NCI-H2196 treated with DMSO at 0.1 percent for 48 hours (cell line): Measurements from ENCODE around the gene SEMA7A.

Experiments used
- DNase-seq: peaks from one replicate; lab custom pipeline; 2025; ENCODE audit not compliant: unreplicated experiment; lab: John Stamatoyannopoulos, UW

Gene SEMA7A

GRCh38 chr15:74431116-74431515 lies 2.6 kb downstream of the SEMA7A start:
- DNase-seq: no peak

DNA sequence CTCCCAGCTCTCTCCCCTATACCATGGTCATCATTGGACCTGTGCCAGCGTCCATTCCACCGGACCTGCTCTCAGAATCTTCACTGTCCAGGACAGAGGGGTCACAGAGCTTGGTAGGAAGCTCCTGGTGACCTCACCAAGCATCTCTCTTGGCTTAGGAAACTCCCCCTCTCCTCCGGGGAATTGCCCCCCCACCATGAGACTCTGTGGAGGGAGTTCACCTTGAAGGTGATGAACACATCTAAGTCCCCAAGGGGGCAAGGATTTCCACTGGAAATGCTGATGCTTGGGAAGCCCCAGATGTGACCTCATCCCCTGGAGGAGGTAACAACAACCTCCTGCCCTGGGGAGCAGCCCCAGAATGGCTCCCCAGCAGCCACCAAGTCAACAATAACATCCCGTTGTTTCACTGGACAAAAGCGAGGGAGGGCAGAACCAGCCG lies 3.2 kb downstream of the SEMA7A start:
- no peak for DNase-seq

DNA sequence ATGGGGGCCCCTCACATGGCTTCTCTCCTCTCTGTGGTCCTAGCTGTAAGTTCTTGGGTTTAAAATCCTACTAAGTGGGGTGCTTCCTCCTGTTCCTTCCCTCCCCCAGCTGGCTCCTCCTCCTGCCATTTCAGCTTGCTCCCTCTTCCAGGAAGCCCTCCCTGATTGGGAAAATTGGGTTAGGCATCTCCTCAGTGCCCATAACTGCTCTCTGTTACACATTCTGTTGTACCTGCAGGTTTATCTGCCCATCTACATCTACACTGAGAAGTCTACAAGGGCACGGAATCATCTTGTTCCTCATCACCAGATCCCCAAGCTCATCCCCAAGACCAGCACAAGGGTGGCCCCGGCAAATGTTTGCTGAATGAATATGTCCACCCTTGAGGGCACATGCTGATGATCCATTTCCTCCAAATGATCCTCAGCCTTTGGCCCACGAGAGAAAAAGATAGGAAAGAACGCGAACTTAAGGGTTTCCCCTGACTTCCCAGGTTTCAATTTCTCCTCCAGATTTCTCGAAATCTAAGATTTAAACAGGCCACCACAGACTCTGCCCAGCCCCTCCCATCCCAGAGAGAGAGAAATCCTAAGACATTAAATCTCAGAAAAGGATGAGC lies 3.9 kb downstream of the SEMA7A start:
- DNase-seq: no peak

DNA sequence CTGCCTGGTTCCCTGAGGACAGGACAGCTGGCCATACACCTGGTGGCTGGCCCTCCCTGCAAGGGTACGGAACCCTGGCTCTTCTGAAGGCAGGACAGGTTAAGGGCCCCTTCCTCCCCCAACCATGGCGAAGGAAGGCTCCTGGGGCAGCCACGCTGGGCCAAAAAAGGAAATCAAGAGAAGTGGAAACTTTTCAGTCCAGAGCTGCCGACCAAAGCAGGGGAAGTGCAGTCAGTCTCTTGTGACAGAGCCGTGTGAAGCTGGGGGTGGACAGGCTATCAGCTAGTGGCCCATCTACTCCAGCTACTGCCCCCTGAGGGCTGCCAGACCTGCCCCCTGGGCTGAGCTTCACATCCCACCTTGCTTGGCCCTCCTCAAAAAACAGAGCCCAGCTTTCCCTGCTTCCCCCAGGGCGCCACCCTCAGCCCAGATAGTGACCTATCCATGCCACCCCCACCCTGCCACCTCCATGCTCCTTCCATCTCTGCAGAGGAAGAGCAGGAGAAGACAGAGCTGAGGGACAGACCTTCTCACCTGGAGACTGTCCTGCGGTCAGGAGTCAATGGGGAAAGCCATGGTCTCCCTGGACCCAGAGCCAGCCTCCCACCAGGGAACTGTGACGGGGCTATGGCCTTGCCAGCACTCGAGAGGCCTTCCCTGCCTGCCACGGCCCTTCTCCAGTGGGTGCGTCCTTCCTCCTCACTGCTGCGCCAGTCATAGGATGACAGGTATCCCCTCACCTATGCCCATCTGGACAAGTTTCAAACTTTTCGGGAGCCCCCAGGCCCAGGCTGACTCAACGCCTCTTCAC lies 4.6 kb downstream of the SEMA7A start:
- no peak for DNase-seq

- DNase-seq: no peak
Measured at GRCh38 chr15:74428442-74428787, 5.3 kb downstream of the SEMA7A start.

DNA sequence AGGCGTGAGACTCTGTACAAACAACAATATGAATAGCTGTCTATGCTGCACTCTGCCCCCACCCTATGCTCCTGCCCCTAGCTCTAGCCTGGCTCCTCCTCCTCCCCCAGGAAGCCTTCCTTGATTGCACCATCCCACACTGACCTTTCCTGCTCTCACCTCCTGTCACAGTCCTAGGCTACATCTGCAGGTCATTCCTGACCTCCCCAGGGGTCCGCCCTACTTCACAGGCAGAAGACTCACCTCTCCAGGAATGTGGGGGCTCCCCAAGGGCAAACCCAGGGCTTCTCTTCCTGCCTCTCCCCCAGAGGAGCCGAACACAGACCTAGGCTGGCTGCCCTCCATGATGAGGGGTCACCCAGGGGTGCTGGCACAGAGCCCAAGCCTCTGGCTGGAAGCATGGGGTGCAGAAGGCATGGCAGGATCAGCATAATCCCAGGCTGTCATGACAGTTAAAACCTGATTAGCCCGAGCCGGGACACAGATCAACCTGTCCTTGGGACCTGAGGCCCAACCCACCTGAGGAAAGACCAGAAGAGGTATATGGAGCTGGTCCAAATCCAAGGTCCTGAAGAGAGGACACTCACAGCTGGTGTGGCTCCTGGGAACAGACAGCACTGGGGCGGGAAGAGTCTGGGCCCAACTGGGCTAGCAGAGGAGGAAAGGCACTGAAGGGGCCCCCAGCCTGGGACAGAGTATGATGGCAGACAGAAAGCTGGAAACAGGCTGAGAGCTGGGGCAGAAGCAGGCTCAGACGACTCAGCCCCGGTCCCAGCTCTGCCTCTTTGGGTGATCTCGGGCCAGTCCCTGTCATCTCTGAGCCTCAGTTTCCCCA lies 5.9 kb downstream of the SEMA7A start:
- DNase-seq: no peak

- DNase-seq: no peak
Measured at GRCh38 chr15:74426404-74427281, 7.1 kb downstream of the SEMA7A start.

DNA sequence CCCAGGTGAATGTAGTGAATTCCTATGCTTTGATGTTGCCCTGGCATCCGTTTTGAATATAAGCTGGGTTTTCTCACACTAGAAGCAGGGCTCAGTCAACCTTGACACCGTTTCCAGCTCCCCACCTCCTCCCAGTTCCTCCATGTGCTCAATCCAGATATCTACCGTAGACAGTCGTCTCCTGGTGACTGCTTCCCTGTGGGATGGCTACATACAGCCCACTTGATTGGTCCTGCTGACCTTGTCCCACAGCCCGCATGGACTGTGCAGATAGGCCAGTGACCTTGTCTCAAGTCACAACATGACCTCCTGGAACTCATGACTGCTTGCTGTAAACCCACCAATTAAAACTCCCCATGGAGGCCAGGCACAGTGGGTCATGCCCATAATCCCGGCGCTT lies 8.1 kb downstream of the SEMA7A start:
- DNase-seq: no peak

GRCh38 chr15:74424901-74425528 lies 8.7 kb downstream of the SEMA7A start:
- no peak for DNase-seq

DNA sequence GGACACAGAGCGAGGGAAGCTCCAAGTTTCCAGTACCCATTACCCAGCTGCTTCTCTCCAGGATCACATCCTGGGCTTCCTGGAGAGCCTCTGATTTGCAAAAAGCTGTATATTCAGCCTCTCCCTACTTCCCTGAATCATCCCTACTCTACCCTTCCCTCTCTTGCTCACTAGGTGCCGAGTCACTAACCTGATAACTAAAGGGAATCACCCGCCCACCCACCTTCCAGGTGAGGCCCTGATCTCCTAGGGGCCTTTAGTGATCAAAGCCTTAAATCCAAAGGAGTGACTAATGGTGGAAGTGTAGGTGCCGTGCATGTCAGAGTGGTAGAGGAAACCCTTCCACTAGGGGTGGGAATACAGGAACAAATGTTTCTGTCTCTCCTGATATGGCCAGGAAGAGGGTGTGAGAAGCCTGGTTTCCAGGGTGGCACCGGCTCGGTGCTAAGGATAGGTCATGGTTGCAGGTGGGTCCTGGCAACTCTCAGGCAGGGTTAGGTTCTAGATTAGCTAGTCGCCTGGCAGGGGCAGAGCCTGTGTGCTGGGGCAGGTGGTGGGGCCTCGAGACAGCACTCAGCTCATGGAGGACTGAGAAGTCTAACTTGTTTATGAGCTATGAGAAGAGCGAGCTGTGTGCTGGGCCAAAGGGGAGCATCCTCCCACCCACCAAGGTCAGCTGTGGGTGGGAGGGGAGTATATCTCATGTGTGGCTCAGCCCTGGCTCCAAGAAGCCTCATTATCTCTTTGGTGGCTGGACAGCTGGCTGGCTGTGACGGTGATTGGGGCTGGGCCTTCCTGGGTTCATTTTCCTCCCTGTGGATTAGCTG lies 10.1 kb downstream of the SEMA7A start:
- DNase-seq: no peak

DNA sequence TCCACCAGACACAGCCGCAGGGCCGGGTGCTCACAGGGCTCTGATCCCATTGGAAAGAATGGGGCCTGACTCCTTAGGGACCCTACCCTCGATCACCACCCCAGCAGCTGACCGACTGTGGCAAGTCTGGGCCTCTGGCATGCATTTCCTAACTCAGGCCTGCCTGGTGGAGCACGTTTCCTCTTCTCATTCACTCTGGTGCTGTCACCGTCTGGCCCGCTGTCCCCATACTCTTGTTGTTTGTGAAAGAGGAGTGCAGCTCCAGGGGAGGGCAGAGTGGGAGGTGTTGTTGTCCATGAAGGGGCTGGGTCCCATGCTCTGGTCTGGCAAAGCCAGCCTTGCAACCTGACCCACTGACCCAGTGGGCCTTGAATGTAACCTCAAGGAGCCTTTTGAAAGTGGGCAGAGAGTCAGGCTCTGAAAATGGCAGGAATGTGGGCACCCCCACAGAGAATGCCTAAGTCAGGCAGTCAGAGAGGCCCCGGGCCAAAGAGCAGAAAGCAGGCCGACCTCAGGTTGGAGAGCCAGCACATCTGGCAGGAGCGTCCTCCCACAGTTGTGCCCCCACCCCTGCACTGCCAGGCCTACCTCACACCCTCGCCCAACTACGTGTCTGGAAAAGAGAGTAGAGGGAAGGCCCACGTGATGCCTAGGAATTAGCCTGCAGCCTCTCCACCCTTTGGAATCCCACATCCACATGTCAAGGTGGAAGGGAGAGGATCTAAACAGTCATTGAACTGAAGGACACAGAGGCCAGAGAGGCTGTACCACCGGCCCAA lies 10.9 kb downstream of the SEMA7A start:
- DNase-seq: no peak

GRCh38 chr15:74422265-74422651 lies 11.5 kb downstream of the SEMA7A start:
- DNase-seq: no peak

GRCh38 chr15:74421302-74422245 lies 12.2 kb downstream of the SEMA7A start:
- DNase-seq: no peak

DNA sequence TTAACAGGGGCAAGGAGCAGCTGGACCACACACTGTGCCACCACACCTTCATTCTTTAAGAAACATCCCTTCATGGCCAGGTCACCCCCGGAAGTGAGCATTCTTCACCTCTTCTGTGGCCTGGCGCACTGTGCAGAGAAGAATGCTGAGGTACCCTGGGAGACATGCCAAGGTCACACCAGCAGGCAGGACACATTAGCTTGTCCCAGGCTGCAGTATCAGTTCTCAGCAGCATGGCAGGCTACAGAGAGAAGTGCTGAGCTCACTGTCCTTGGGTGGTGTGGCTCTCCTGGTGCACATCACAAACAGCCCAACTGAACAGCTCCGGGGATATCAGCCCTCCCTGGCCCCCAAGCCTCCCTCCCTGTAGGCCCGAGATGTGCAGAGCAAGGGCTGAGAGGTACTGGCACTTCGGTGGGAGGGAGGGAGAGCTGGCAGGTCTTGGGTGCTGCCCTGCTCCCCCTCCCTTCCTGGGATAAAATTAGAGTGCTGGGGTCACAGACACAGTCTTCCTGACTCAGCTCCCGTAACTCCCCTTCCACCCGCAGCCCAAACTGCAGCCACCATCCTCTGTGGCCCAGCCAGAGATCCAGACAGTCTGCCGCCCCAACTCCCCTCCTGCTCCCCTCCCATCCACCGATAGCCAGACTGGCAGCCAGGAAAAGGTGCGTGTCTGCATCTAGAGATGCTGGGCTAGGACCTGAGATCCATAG lies 13.4 kb downstream of the SEMA7A start:
- DNase-seq: no peak

DNA sequence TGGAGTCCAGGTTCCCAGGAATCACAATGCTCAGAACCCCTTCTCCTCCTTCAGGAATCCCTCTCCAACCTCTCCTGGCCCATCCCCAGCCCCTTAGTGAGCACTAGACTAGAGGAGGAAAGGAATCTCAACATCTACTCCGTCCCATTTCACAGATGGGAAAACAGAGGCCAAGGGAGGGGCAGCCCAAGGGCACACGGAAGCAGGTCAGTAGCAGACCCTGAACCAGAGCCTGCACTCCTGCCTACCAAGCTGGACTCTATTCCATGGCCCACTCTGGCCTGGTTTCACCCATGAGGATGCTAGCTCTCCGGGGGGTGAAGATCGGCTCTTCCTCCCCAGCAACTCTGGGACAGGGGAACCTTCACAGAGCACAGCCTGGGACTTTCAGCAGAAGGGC lies 14.3 kb downstream of the SEMA7A start:
- no peak for DNase-seq

GRCh38 chr15:74418575-74419338 lies 15.0 kb downstream of the SEMA7A start:
- DNase-seq: no peak
